Naive thymus-derived CD4-positive, alpha-beta T cell (primary cell): ENCODE data around the gene BCAS3. TPM values are rescaled to one million over a fixed set of nuclear protein-coding genes. Genes with fewer than 3 reads are reported as not detected.

Source experiments
- ATAC-seq: fragments of 150-1000 bp; cut with Tn5 transposase; 2 replicates; pipeline ENCODE4 v1.10.0; 2021; ENCODE audit warnings: mild to moderate bottlenecking, moderate library complexity
- CTCF ChIA-PET: fragments of 350-600 bp; sonication (Branson Sonifier 250); formaldehyde crosslinking; loops from one replicate; lab custom pipeline; 2021; ENCODE audit warnings: antibody characterized with exemption; lab: Charles Lee
- POLR2A ChIA-PET: fragments of 350-600 bp; sonication (Branson Sonifier 250); formaldehyde crosslinking; loops from one replicate; lab custom pipeline; 2021; ENCODE audit warnings: antibody characterized with exemption, inconsistent platforms; lab: Charles Lee
- DNase-seq, 9 donors: peaks; one replicate each; pipeline versions ENCODE4 v3.0.0 to v3.0.0-alpha.2; 2020 to 2022; ENCODE audit warnings: mixed read lengths in 1 of 9
- H3K27ac ChIP-seq: one replicate; pipeline ENCODE4 v1.7.0; 2013; ENCODE audit warnings: mild to moderate bottlenecking, low read depth, low read length, moderate library complexity
- H3K27me3 ChIP-seq, 2 donors: one replicate each; pipeline ENCODE4 v1.7.0; 2013; ENCODE audit warnings: low read length in 2 of 2, mild to moderate bottlenecking in 2 of 2, moderate library complexity in 2 of 2; ENCODE audit not compliant: control insufficient read depth in 2 of 2, insufficient read depth in 2 of 2
- H3K36me3 ChIP-seq, 3 experiments: 1 replicate in 2 of 3; 2 replicates in 1 of 3; pipeline ENCODE4 v1.7.0; 2013; ENCODE audit warnings: low read length in 3 of 3, mild to moderate bottlenecking in 3 of 3, moderate library complexity in 1 of 3; ENCODE audit not compliant: insufficient read depth in 3 of 3, control insufficient read depth in 2 of 3
- H3K4me1 ChIP-seq, 2 donors: one replicate each; pipeline ENCODE4 v1.7.0; 2013; ENCODE audit warnings: low read length in 2 of 2, mild to moderate bottlenecking in 2 of 2, moderate library complexity in 1 of 2; ENCODE audit not compliant: control insufficient read depth in 2 of 2, insufficient read depth in 2 of 2
- H3K4me3 ChIP-seq: 2 replicates; pipeline ENCODE4 v1.7.0; 2013; ENCODE audit warnings: mild to moderate bottlenecking, low read length
- H3K9me3 ChIP-seq, 3 experiments: 1 replicate in 2 of 3; 2 replicates in 1 of 3; pipeline ENCODE4 v1.7.0; 2013; ENCODE audit warnings: low read length in 3 of 3; ENCODE audit not compliant: control insufficient read depth in 2 of 3
- H3K27ac Mint-ChIP-seq, 9 donors: one replicate each; pipeline ENCODE4 v1.8.0; 2020 to 2022; ENCODE audit warnings: mixed read lengths in 9 of 9, mild to moderate bottlenecking in 8 of 9, moderate library complexity in 5 of 9, inconsistent platforms in 2 of 9
- H3K27me3 Mint-ChIP-seq, 5 donors: one replicate each; pipeline ENCODE4 v1.8.0; 2021 to 2022; ENCODE audit warnings: mixed read lengths in 5 of 5, mild to moderate bottlenecking in 1 of 5
- H3K36me3 Mint-ChIP-seq, 5 donors: one replicate each; pipeline ENCODE4 v1.8.0; 2020 to 2022; ENCODE audit warnings: mixed read lengths in 5 of 5, mild to moderate bottlenecking in 3 of 5, inconsistent platforms in 1 of 5
- H3K4me1 Mint-ChIP-seq, 7 donors: one replicate each; pipeline ENCODE4 v1.8.0; 2020 to 2022; ENCODE audit warnings: mixed read lengths in 7 of 7, mild to moderate bottlenecking in 3 of 7, inconsistent platforms in 1 of 7
- H3K4me3 Mint-ChIP-seq, 10 donors: one replicate each; pipeline ENCODE4 v1.8.0; 2020 to 2022; ENCODE audit warnings: mild to moderate bottlenecking in 10 of 10, mixed read lengths in 10 of 10, moderate library complexity in 6 of 10, inconsistent platforms in 2 of 10
- H3K9me3 Mint-ChIP-seq, 11 donors: one replicate each; pipeline ENCODE4 v1.8.0; 2020 to 2022; ENCODE audit warnings: mixed read lengths in 11 of 11, mild to moderate bottlenecking in 4 of 11, inconsistent platforms in 1 of 11, moderate library complexity in 1 of 11
- intact Hi-C, 2 donors: fragments of 100-400 bp; cut with micrococcal nuclease; formaldehyde crosslinking; loops; one replicate each; pipeline ENCODE4 v1.15.1; 2023
- polyA plus RNA-seq, 2 donors: library from polyadenylated mRNA; unstranded; fragments of 300-500 nt; fragmentation: Illumina TruSeq; gene quantifications; one replicate each; pipeline ENCODE4 v1.2.3, GENCODE V29; 2021
- total RNA-seq, 6 experiments: library from RNA in 5 of 6; stranded (reverse) in 5 of 6; gene quantifications; 1 replicate in 5 of 6; 2 replicates in 1 of 6; pipeline ENCODE4 v1.2.3 and lab custom pipeline; 2021 to 2026

Gene BCAS3
- total RNA-seq (10 to 100 TPM; 18.4 to 57.8 (median 42.3) TPM), polyA plus RNA-seq (10 to 100 TPM; 25.7 to 29.9 TPM), total RNA-seq (lab: John Stamatoyannopoulos, UW) (44.2 reads per million, percentile 68 among the genes with 10 or more reads in this experiment)

- H3K27me3 Mint-ChIP-seq: no peaks in the 10 kb centered on the region
- Histone ChIP-seq H3K27ac (peak within 1 kb of the TSS; percentile 84), H3K36me3 (no peaks in the 10 kb centered on the region), H3K27me3 (no peaks in the 10 kb centered on the region), H3K4me3 (peak within 1 kb of the TSS; percentile 85), H3K9me3 (no peaks in the 10 kb centered on the region), H3K4me1 (peaks cover 0 to 5% of the 10 kb centered on the region in 2 donors)
- intact Hi-C loops: loop anchor here (1.0 to 10.0 kb wide), 15 partner anchors 77 to 1800 kb away; partner anchors contain the start of genes BRIP1 (in 2 of the 2), MED13 (in 2 of the 2), PPM1D (in 2 of the 2) and USP32 (in 2 of the 2)
- ChIA-PET CTCF (interaction anchor here (0.8 to 1.7 kb wide), 5 partner anchors 11 to 539 kb away, joined by 3 to 4 read pairs (median 3); partner anchors contain the start of gene PPM1D), POLR2A (interaction anchor here (0.7 to 1.7 kb wide), 18 partner anchors 8 to 1570 kb away, joined by 3 to 11 read pairs (median 3); partner anchors contain the start of genes PPM1D, PTRH2, TRIM37 and USP32)
- ATAC-seq: peak; percentile 97
- H3K27ac Mint-ChIP-seq: peak within 1 kb of the TSS; percentile 91 to 99 (median 96)
- peaks cover 0 to 9% (median 0%) of the 10 kb centered on the region in 5 donors for H3K36me3 Mint-ChIP-seq
- peak within 1 kb of the TSS; percentile 95 to 99 (median 98) for H3K4me3 Mint-ChIP-seq
- DNase-seq: peak; percentile 82 to 98 (median 97)
- no peaks in the 10 kb centered on the region for H3K9me3 Mint-ChIP-seq
- peaks cover 10 to 30% (median 25%) of the 10 kb centered on the region in 7 donors for H3K4me1 Mint-ChIP-seq
Measured at GRCh38 chr17:60677308-60678117, at the start of gene BCAS3. Gene BCAS3, plus strand, starts transcription at chr17:60677851.

GRCh38 chr17:60628252-60628889, 49.3 kb upstream of the BCAS3 start:
- no peak overlapping the region for H3K4me3 ChIP-seq
- no peaks in the 10 kb centered on the region for H3K27me3 ChIP-seq
- DNase-seq (no peak), ATAC-seq (no peak)
- intact Hi-C loops: no loop called here
- H3K9me3 ChIP-seq: no peaks in the 10 kb centered on the region
- Mint-ChIP-seq H3K4me3 (no peak overlapping the region), H3K27me3 (no peaks in the 10 kb centered on the region), H3K4me1 (peaks cover 7 to 22% (median 17%) of the 10 kb centered on the region in 7 donors), H3K9me3 (no peaks in the 10 kb centered on the region), H3K36me3 (peaks cover 0 to 8% (median 5%) of the 10 kb centered on the region in 5 donors), H3K27ac (no peak overlapping the region)
- H3K4me1 ChIP-seq: no peaks in the 10 kb centered on the region
- ChIA-PET POLR2A (no interaction called here), CTCF (no interaction called here)
- H3K36me3 ChIP-seq: peaks cover 0 to 8% (median 0%) of the 10 kb centered on the region in 3 experiments
- no peak overlapping the region for H3K27ac ChIP-seq

DNA sequence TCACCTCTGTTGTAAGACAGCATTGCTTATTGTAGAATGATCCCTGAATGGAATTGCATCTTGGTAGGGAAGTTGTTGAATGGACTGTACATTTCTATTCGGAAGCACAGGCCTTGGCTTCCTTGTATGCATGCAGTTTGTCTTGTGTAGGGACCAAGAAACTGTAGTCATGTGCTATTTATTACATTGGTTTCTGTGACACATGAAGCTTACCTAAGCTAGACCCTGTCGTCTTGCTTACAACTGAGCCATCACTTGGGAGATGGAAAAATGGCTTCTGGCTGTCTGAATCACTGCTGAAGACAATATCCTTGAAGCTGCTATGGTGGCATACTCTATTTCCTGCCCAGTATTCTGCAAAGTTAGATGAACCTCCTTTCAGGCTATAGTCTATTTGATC, 48.5 kb upstream of the BCAS3 start:
- Mint-ChIP-seq H3K4me3 (no peak overlapping the region), H3K27me3 (no peaks in the 10 kb centered on the region), H3K27ac (peak overlapping the region in 1 of 9 donors; percentile 42), H3K36me3 (peaks cover 0 to 8% (median 5%) of the 10 kb centered on the region in 5 donors), H3K4me1 (peaks cover 7 to 22% (median 17%) of the 10 kb centered on the region in 7 donors), H3K9me3 (no peaks in the 10 kb centered on the region)
- H3K27me3 ChIP-seq: no peaks in the 10 kb centered on the region
- POLR2A ChIA-PET: no interaction called here
- no peaks in the 10 kb centered on the region for H3K4me1 ChIP-seq
- no peak overlapping the region for H3K4me3 ChIP-seq
- DNase-seq: no peak
- intact Hi-C loops: no loop called here
- CTCF ChIA-PET: no interaction called here
- no peak for ATAC-seq
- no peak overlapping the region for H3K27ac ChIP-seq
- no peaks in the 10 kb centered on the region for H3K9me3 ChIP-seq
- peaks cover 0 to 13% (median 0%) of the 10 kb centered on the region in 3 experiments for H3K36me3 ChIP-seq

- ChIA-PET CTCF (interaction anchor here (1.3 kb wide), 1 partner anchor 8 kb away, joined by 3 read pairs; no protein-coding TSS in a partner anchor), POLR2A (interaction anchor here (0.5 to 1.0 kb wide), 2 partner anchors 47 to 876 kb away, joined by 3 read pairs; partner anchors contain the start of gene BCAS3)
- Histone ChIP-seq H3K36me3 (peaks cover 0 to 14% (median 0%) of the 10 kb centered on the region in 3 experiments), H3K27me3 (no peaks in the 10 kb centered on the region), H3K27ac (no peak overlapping the region), H3K4me3 (no peak overlapping the region), H3K4me1 (no peaks in the 10 kb centered on the region), H3K9me3 (no peaks in the 10 kb centered on the region)
- DNase-seq (no peak), ATAC-seq (no peak)
- H3K4me3 Mint-ChIP-seq: peak overlapping the region in 1 of 10 donors; percentile 19
- H3K4me1 Mint-ChIP-seq: peaks cover 7 to 22% (median 17%) of the 10 kb centered on the region in 7 donors
- no peaks in the 10 kb centered on the region for H3K27me3 Mint-ChIP-seq
- intact Hi-C loops: no loop called here
- peaks cover 0 to 8% (median 5%) of the 10 kb centered on the region in 5 donors for H3K36me3 Mint-ChIP-seq
- H3K27ac Mint-ChIP-seq: peak overlapping the region in 8 of 9 donors; percentile 60 to 83 (median 74)
- no peaks in the 10 kb centered on the region for H3K9me3 Mint-ChIP-seq
Measured at GRCh38 chr17:60630352-60630751, 47.3 kb upstream of the BCAS3 start.

GRCh38 chr17:60631119-60631518, 46.5 kb upstream of the BCAS3 start:
- intact Hi-C loops: no loop called here
- Mint-ChIP-seq H3K9me3 (no peaks in the 10 kb centered on the region), H3K4me3 (no peak overlapping the region), H3K36me3 (peaks cover 0 to 8% (median 5%) of the 10 kb centered on the region in 5 donors), H3K27ac (peak overlapping the region; percentile 25 to 80 (median 60)), H3K4me1 (peaks cover 7 to 22% (median 17%) of the 10 kb centered on the region in 7 donors), H3K27me3 (no peaks in the 10 kb centered on the region)
- POLR2A ChIA-PET: no interaction called here
- CTCF ChIA-PET: interaction anchor here (0.7 to 1.3 kb wide), 2 partner anchors 8 to 369 kb away, joined by 3 read pairs; no protein-coding TSS in a partner anchor
- DNase-seq (no peak), ATAC-seq (no peak)
- Histone ChIP-seq H3K36me3 (peaks cover 0 to 20% (median 0%) of the 10 kb centered on the region in 3 experiments), H3K4me3 (no peak overlapping the region), H3K27me3 (no peaks in the 10 kb centered on the region), H3K27ac (no peak overlapping the region), H3K4me1 (no peaks in the 10 kb centered on the region), H3K9me3 (no peaks in the 10 kb centered on the region)

DNA sequence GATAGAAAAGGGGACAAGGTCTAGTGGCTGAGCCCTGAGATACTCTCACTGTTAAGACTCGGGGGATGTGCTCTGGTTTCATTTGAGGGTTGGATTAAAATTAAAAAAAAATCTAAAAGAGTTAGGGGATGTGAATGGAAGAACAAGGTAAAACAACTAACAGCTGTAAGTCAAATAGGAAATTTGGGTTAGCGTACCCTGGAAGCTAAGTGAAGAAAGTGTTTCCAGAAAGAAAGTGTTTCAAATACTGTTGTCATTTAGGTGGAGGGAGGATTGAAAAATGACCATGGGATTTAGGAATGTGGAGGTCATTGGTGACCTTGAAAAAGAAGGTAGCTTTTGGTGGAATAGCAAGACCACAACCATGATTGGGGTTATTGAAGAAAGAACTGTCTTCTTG, 40.0 kb upstream of the BCAS3 start:
- intact Hi-C loops: loop anchor here (1.0 to 5.0 kb wide), 6 partner anchors 37 to 216 kb away; partner anchors contain the start of genes PPM1D (in 2 of the 2) and APPBP2 (in 1 of the 2)
- no peaks in the 10 kb centered on the region for H3K27me3 Mint-ChIP-seq
- ChIA-PET POLR2A (interaction anchor here (0.7 kb wide), 1 partner anchor 39 kb away, joined by 3 read pairs; the partner anchor contains the start of gene BCAS3), CTCF (interaction anchor here (0.6 to 4.0 kb wide), 13 partner anchors 9 to 223 kb away, joined by 3 to 23 read pairs (median 4); partner anchors contain the start of gene PPM1D)
- H3K9me3 Mint-ChIP-seq: no peaks in the 10 kb centered on the region
- Histone ChIP-seq H3K9me3 (no peaks in the 10 kb centered on the region), H3K4me3 (no peak overlapping the region), H3K27ac (no peak overlapping the region), H3K4me1 (no peaks in the 10 kb centered on the region), H3K27me3 (no peaks in the 10 kb centered on the region), H3K36me3 (peaks cover 0 to 12% (median 0%) of the 10 kb centered on the region in 3 experiments)
- DNase-seq: no peak
- H3K27ac Mint-ChIP-seq: peak overlapping the region in 4 of 9 donors; percentile 11 to 75 (median 22)
- no peak overlapping the region for H3K4me3 Mint-ChIP-seq
- peaks cover 0 to 18% (median 7%) of the 10 kb centered on the region in 7 donors for H3K4me1 Mint-ChIP-seq
- peaks cover 0 to 28% (median 3%) of the 10 kb centered on the region in 5 donors for H3K36me3 Mint-ChIP-seq
- ATAC-seq: no peak
